ENCODE data around the gene MSANTD3.

MSANTD3 gene

DNA sequence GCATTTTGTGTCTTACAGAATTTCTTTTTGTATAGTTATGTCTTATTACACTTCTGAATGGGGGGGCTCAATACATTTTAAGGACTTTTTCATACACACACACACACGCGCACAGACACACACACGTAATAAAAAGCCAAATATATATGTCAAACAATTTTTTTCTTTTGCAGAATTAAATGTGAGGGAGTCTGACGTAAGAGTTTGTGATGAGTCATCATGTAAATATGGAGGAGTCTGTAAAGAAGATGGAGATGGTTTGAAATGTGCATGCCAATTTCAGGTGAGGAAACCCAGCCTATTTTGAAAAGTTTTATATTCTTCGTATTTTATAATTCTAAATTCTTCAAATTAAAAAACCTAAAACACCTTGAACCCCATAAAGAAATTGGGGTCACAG is 71.6 kb downstream of the MSANTD3 start:
- no peak overlapping the region for H3K27ac ChIP-seq
- TF ChIP-seq, protein P1, sequence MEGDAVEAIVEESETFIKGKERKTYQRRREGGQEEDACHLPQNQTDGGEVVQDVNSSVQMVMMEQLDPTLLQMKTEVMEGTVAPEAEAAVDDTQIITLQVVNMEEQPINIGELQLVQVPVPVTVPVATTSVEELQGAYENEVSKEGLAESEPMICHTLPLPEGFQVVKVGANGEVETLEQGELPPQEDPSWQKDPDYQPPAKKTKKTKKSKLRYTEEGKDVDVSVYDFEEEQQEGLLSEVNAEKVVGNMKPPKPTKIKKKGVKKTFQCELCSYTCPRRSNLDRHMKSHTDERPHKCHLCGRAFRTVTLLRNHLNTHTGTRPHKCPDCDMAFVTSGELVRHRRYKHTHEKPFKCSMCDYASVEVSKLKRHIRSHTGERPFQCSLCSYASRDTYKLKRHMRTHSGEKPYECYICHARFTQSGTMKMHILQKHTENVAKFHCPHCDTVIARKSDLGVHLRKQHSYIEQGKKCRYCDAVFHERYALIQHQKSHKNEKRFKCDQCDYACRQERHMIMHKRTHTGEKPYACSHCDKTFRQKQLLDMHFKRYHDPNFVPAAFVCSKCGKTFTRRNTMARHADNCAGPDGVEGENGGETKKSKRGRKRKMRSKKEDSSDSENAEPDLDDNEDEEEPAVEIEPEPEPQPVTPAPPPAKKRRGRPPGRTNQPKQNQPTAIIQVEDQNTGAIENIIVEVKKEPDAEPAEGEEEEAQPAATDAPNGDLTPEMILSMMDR (IDR thresholded peaks at IDR 0.05): no peak
- no peak for TF ChIP-seq ZFX (IDR thresholded peaks at IDR 0.05; ENCODE audit: borderline replicate concordance)

DNA sequence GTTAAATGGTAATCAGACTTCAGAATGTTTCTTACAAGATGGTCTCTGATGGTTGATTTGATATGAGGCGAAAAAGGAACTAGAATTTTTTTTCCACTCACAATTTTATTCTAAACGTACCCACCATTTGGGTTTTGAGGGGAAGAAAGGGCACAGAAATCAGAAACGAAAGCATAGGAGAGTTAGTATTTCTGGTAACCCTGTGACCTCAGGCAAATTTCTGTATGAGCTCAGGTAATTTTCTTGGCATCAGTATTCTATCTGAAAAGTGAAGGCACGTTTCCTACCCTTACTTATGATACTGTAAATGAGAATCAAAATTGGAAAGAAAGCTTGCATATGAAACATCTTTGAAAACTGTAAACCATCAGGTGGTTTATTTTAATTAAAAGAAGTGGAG is 72.5 kb downstream of the MSANTD3 start:
- no peak overlapping the region for H3K27ac ChIP-seq
- no peak for TF ChIP-seq ZFX (IDR thresholded peaks at IDR 0.05; ENCODE audit: borderline replicate concordance)
- TF ChIP-seq, protein P1 (IDR thresholded peaks at IDR 0.05): no peak

DNA sequence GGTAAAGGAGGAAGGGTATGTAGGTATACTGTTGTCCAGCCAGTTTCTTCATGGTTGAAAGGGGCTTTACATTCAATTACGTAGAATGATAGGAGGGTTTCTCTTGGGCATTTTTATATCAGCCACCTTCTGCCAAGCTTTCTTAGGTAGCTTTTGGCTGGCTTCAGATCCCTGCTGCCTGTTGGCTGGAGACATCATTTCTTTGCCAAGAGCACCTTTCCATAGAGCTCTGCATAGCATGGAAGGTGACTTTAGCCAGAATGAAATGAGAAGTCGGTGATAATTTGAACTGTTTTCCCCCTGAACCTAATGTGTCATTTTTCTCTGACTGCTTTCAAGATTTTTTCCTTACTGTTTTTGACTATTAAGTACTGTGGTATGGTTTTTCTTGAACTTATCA is 72.9 kb downstream of the MSANTD3 start:
- H3K27ac ChIP-seq: no peak overlapping the region
- TF ChIP-seq, protein P1 (IDR thresholded peaks at IDR 0.05): no peak
- TF ChIP-seq ZFX (IDR thresholded peaks at IDR 0.05; ENCODE audit: borderline replicate concordance): no peak
